Prostate gland (tissue), 2 donors: ENCODE measurements around the gene ZC3H13.

Source experiments
- POLR2A ChIP-seq: fragments of 450-650 bp; IDR thresholded peaks from one replicate; pipeline ENCODE4 v1.6.1; 2016; ENCODE audit warnings: antibody characterized with exemption, mild to moderate bottlenecking
- POLR2AphosphoS5 ChIP-seq: sonication (generic); formaldehyde crosslinking; IDR thresholded peaks from one replicate; pipeline ENCODE4 v1.6.1; 2017; ENCODE audit warnings: antibody characterized with exemption
- TF ChIP-seq, protein P1 (sequence below), 4 experiments: fragments of 200-600 bp in 2 of 4; fragments of 450-650 bp in 2 of 4; sonication (generic) in 2 of 4; IDR thresholded peaks; 1 replicate in 3 of 4; 2 replicates in 1 of 4; pipeline ENCODE4 v1.5.1; 2016 to 2019; ENCODE audit warnings: antibody characterized with exemption in 4 of 4, mild to moderate bottlenecking in 2 of 4, moderate library complexity in 2 of 4

- TF ChIP-seq, protein P1, sequence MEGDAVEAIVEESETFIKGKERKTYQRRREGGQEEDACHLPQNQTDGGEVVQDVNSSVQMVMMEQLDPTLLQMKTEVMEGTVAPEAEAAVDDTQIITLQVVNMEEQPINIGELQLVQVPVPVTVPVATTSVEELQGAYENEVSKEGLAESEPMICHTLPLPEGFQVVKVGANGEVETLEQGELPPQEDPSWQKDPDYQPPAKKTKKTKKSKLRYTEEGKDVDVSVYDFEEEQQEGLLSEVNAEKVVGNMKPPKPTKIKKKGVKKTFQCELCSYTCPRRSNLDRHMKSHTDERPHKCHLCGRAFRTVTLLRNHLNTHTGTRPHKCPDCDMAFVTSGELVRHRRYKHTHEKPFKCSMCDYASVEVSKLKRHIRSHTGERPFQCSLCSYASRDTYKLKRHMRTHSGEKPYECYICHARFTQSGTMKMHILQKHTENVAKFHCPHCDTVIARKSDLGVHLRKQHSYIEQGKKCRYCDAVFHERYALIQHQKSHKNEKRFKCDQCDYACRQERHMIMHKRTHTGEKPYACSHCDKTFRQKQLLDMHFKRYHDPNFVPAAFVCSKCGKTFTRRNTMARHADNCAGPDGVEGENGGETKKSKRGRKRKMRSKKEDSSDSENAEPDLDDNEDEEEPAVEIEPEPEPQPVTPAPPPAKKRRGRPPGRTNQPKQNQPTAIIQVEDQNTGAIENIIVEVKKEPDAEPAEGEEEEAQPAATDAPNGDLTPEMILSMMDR (IDR thresholded peaks at IDR 0.05), result no peak
- TF ChIP-seq POLR2AphosphoS5 (no peak), POLR2A (no peak)
Measured at GRCh38 chr13:46094478-46094877, 41.9 kb upstream of the ZC3H13 start.
